GM19372 (cell line): ENCODE data around the gene CLDN9.

Experiments used
- ATAC-seq: cut with Tn5 transposase; IDR thresholded peaks from one replicate; pipeline ENCODE4 v1.9.1; 2021; ENCODE audit warnings: mild to moderate bottlenecking, low read depth, moderate library complexity; ENCODE audit not compliant: unreplicated experiment

CLDN9 gene

DNA sequence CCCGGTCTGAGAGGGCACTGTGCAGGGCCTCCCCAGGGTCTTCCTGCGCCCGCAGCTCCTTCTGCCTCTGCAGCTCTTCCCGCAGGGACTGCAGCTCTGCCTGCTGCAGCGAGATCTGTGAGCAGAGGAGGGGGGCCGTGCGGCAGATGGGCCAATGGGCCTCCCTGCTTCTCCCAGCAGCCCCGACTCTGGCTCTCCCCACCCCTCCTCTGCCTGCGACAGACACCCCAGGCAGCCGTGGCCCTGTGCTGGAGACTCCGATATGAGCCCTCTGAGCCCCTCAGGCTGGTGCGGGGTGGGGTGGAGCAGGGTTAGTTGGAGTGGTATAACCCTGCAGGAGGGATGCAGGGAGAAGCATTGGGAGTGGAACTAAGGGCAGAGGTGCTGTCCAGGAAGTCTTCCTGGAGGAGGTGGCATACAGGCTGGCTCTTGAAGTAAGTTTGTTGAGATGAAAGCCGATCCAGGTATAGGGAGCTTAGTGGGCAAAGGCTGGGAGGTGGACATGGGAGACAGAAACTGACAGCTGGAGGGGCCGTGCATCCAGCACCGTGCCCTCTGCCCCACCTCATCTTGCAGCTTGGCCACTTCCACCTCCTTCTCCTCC is 16.1 kb downstream of the CLDN9 start:
- ATAC-seq, result no peak

DNA sequence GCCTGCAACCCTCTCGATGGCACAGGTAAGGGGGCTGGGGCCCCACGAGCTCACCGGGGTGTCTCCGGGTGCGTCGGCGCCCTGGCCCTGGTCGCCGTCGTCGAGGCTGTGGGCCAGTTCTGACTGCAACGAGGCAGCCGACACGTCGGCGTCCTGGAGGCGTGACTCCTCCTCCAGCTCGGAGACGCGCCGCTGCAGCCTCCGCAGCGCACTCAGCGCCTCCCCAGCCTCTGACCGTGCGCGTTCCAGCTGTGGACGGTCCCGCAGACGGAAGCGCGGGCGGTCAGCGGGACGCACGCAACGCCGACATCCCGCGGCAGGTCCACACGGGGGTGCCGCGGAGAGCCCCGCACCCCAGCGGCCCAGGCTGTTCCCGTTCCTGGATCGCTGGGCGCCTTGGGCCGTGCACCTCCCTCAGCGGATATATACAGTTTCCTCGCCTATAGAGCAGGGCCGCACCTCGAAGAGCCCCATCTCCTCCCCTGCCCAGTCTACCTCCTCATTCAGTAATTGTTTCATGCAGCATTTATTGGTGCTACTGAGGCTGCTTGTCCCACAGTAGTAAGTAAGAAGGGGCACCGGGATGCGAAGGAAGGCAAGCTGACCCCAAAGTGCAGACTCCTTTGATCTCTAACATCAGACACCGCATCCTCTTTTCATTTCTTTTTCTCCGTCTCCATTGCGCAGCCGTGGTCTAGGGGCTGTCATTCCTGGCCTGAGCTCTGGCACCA is 16.9 kb downstream of the CLDN9 start:
- ATAC-seq, result no peak

DNA sequence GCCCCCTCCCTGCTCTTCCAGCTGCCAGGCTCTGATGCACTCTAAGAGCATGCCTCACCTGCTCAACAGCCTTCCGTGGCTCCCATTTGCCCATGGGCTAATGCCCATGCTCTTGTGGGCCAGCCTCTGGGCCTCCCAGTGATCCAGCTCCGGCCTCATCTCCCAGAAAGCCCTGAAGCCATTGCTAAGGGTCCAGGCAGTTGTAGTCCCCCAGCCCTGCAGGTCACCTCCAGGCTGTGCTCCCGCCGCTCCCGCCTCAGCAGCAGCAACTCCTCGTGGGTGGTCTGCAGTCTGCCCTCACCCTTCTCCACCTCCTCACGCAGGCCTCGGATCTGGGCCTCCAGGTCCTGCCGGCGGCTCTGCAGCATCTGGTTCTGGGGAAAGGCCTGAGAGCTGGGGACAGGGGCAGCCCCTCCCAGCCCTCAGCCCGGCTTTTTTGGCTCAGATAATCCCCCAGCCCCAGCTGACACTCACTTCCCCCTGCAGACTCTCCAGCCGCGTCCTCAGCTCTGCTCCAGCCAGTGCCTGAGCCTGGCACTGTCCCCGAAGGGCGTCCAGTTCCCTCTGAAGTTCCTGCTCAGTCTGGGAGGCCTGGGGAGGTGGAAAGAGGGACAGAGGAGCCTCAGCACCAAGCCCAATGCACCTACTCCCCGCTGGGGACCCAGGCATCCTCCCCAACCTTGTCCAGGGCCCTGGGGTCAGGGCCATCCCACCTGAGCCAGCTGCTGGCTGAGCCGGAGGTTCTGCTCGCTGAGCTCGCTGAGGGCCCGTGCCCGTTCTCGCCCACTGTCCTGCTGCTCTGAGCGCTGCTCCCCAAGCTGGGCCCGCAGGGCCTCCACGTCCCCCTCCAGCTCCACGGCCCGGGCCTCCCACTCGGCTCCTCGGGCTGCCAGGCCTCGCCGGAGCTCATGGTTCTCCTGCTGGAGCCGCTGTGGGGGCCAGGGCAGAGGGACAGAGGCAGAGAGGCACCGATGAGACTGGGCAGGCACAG is 17.8 kb downstream of the CLDN9 start:
- no peak for ATAC-seq

DNA sequence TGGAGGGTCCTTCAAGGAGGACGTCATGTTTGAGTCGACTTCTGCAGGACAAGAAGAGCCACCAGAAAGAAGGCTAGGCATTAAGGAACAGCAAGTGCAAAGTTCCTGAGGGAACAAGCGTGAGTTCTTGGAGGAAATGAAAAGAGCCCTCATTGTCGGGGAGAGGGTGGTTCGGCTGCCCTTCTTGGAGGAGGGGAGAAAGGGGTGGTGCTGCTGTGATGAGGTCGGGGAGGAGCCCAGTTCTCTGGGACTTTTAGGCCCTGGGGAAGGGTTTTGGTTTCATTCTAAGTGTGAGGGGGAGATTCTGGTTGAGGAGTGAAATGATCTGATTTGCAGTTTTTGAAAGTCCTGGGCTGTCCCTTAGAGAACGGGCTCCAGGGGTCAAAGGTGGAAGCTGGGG is 19.9 kb downstream of the CLDN9 start:
- no peak for ATAC-seq

DNA sequence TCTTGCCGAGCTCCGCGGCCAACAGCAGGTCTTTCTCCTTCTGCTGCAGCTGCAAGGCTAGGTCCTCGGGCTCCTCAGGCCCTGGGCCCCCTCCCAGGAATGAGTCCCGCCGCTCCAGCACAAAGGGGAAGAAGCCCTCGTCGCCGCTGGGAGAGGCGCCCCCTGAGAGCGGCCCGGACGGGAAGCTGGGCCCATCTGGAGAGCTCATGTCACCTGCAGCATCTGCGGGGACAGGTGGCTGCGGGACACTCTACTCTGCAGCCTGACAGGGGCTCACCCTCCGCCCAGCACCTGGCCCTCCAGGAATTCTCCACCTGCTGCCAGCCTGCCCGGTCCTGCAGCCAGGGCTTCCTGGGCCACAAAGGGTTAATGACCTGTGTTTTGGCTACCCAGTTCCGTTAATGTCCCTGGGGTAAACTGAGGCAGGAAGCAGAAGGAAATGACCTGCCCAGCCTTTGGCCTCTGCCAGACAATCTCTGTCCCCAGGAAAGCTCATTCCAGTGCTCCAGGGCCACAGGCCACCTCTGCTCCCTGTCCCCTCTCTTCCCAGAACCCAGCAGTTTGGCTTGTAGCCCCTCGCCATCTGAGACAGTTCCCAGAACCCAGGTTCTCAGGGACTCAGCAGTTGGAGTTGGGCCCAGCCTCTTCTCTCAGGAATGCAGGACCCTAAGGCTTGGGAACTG is 22.7 kb downstream of the CLDN9 start:
- no peak for ATAC-seq

DNA sequence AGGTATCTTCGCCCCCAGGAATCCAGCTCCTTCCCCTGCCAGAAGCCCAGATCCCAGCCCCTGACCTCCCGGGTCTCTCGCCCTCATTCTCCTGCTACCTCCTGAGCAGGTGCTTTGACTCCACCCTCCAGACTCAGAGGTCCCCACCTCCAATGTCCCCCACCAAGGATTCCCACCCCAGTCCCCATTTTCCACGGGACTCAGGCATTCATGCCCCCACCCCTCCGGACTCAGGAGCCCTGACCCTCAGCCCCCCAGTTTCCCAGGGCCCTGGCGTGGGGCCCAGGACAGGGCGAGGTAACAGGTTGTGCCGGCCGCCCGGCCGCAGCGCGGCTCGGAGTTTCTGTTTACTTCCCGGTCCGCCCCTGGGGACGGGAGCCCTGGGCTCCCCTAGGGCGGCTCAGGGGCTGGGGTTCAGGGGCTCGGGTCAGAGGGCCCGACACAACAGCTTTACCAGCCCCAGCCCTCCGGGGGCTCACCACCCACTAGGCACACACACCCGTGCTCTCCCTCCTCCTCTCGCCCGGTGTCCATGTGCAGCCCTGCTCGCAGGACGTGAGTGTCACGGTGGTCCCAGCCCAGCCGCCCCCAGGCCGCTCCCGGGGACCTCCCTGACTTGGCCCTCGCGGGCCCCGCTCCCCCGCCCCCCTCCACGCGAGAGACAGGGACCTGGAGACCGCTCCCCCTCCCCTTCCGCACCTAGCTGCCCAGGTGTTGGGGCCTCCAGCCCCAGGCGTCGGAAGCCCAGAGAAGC is 23.4 kb downstream of the CLDN9 start:
- ATAC-seq, result no peak

DNA sequence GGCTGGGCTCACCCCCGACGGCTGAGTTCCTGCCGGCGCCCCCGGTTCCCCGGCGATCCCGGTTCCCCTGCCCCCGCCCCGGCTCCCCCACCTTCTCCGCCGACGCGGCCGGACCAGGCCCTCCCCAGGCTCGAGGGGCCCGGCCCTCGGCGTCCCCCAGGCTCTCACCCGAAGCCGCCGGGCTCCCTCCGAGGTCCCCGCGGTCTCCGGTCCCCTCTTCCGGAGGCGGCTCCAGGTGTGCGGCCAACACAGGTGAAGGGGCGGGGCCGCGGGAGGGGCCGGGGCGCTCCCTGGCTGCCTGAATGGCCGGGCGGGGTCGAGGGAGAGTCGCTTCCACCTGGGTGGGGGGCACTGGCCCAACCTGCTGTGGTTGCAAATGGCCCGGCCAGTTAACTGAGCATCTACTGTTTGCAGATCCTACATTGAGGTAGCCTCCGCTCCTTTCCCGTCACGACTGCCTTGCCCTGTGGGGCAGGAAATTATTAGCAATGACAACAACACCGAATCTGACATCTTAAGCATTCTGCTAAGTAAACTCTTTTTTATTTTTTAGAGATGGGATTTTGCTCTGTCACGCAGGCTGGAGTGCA is 24.1 kb downstream of the CLDN9 start, which contains the start of gene BICDL2:
Gene BICDL2 (minus strand): TSS at position 219 of the 590 bp plus-strand sequence. CDS start 1,448 bp downstream, outside the sequence.
- no peak for ATAC-seq

GRCh38 chr16:3038256-3038655 is 25.5 kb downstream of the CLDN9 start:
- no peak for ATAC-seq

DNA sequence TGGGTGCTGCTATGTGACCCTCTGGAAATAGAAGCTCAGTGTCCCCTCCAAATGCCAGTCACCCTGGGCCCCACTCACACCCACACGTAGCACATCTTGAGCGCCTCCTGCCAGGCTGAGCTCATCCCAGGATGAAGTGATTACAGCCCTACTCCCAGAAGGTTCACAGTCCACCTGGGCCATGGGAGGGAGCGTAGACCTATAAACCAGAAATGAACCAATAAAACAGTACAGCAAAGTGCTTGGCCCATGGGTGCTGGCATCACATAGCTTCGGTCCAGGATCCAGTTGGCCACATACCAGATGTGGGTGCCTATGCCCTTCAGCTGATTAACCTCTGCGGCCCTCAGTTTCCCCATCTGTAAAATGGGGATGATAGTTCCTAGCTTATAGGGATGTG is 26.2 kb downstream of the CLDN9 start:
- ATAC-seq, result no peak

DNA sequence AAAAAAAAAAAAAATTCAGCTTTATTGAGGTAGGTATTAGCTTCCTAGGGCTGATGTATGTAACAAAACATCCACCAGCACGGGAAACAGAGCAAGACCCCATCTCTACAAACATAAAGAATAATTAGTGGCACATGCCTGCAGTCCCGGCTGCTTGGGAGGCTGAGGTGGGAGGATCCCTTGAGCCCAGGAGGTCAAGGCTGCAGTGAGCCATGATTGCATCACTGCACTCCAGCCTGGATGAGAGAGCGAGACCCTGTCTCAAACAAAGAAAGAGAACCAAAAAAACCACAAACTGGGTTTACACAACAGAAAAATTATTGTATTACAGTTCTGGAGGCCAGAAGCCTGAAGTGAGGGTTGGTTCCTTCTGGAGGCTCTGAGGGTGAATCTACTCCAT is 29.7 kb downstream of the CLDN9 start:
- no peak for ATAC-seq

GRCh38 chr16:3044708-3045107 is 32.0 kb downstream of the CLDN9 start:
- ATAC-seq, result no peak

DNA sequence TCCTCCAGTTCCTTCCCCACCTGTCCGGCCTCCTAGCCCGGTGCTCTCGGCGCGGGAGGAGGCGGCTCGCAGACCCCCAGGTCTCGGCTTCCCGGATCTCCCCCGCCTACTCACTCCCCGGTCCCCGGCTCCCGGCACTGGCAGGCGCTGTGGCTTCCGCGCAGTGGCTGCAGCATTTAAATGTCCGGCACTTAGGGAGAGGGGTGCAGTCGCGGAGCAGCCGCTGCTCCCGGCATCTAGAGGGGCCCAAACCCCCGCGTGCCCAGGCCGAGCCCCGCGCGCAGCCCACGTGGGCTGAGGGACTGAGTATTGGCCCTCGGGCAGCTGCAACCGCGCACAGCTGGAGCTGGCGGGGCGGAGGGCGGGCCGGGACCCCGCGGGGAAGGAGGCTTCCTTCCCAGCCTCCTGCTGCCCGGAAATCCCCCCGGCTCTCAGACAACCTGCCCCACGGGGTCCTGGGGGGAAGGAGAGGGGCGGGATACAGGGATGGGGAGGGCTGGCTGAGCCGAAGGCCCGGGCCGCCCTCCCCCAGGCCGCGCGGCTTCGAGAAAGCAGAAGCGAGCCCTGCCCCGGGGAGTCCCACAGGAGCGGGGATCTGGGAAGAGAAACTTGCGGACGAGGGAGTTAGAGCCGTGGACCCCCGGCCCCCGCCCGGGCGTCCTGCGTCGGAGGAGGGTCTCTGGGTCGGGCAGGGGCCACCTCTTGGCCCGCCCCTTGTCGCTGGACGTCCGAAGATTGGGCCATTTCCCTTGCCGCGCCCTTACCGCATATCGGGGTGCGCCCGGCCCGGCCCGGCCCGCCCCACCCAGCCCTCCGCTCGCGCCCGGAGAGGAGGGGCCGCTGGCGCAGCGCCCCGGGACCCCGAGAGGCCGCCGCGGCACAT is 33.3 kb downstream of the CLDN9 start, which contains the start of gene MMP25:
Gene MMP25 (plus strand): TSS at position 804 of the 883 bp plus-strand sequence. CDS start 357 bp downstream, outside the sequence.
- ATAC-seq, result no peak

- no peak for ATAC-seq
Measured at GRCh38 chr16:3046641-3047386, 34.1 kb downstream of the CLDN9 start.

GRCh38 chr16:3047387-3047720 is 34.6 kb downstream of the CLDN9 start:
- no peak for ATAC-seq

DNA sequence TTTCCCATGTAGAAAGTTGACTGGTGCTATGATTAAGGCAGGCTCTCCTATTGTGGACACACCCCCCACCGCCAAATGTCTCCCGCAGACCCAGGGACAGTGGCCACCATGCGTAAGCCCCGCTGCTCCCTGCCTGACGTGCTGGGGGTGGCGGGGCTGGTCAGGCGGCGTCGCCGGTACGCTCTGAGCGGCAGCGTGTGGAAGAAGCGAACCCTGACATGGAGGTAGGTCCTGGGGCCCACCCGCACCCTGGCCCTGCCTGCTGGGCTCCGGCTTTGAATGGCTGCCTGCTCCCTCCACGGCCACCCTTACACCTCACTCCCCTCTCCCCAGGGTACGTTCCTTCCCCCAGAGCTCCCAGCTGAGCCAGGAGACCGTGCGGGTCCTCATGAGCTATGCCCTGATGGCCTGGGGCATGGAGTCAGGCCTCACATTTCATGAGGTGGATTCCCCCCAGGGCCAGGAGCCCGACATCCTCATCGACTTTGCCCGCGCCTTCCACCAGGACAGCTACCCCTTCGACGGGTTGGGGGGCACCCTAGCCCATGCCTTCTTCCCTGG is 37.3 kb downstream of the CLDN9 start:
- no peak for ATAC-seq

- no peak for ATAC-seq
Measured at GRCh38 chr16:3050487-3050886, 37.8 kb downstream of the CLDN9 start.

GRCh38 chr16:3051009-3051408 is 38.3 kb downstream of the CLDN9 start:
- ATAC-seq, result no peak
